WTC11 (cell line): Measurements from ENCODE around the gene GABARAPL2. TPM values are rescaled to one million over a fixed set of nuclear protein-coding genes. Genes with fewer than 3 reads are reported as not detected.

Experiments used
- ATAC-seq: fragments of 200-7000 bp; cut with Tn5 transposase; 2 replicates; pipeline ENCODE4 v1.10.0; 2021; ENCODE audit warnings: mild to moderate bottlenecking, moderate library complexity
- CTCF ChIA-PET: fragments of 300-600 bp; sonication (Branson Sonifier 250); formaldehyde crosslinking; loops from one replicate; lab custom pipeline; 2021; ENCODE audit warnings: antibody characterized with exemption; lab: Charles Lee
- POLR2A ChIA-PET: fragments of 350-600 bp; sonication (Branson Sonifier 250); formaldehyde crosslinking; loops from one replicate; lab custom pipeline; 2021; ENCODE audit warnings: antibody characterized with exemption; lab: Charles Lee
- DNase-seq: peaks from one replicate; pipeline ENCODE4 v3.0.0; 2021; ENCODE audit warnings: low spot score
- H3K27ac Mint-ChIP-seq: 2 replicates; pipeline ENCODE4 v1.8.0; 2021; ENCODE audit warnings: mixed read lengths
- H3K27me3 Mint-ChIP-seq: 2 replicates; pipeline ENCODE4 v1.8.0; 2021; ENCODE audit warnings: low read depth, mild to moderate bottlenecking, moderate library complexity, mixed read lengths
- H3K36me3 Mint-ChIP-seq: 2 replicates; pipeline ENCODE4 v1.8.0; 2021; ENCODE audit warnings: mixed read lengths
- H3K4me1 Mint-ChIP-seq: 2 replicates; pipeline ENCODE4 v1.8.0; 2022; ENCODE audit warnings: mixed read lengths
- H3K4me3 Mint-ChIP-seq: 2 replicates; pipeline ENCODE4 v1.8.0; 2021; ENCODE audit warnings: mild to moderate bottlenecking, moderate library complexity, mixed read lengths
- H3K9me3 Mint-ChIP-seq: 2 replicates; pipeline ENCODE4 v1.8.0; 2021; ENCODE audit warnings: mixed read lengths
- ARID4B ChIP-seq: sonication (generic); formaldehyde crosslinking; IDR thresholded peaks from 2 replicates; pipeline ENCODE4 v1.8.0; 2023; ENCODE audit warnings: missing genetic modification reagents, mild to moderate bottlenecking, borderline replicate concordance
- E2F5 ChIP-seq: sonication (generic); formaldehyde crosslinking; IDR thresholded peaks from 2 replicates; pipeline ENCODE4 v1.8.1; 2022; ENCODE audit warnings: mild to moderate bottlenecking, moderate library complexity, missing genetic modification reagents
- ELF4 ChIP-seq: sonication (generic); formaldehyde crosslinking; IDR thresholded peaks from 2 replicates; pipeline ENCODE4 v1.8.1; 2022; ENCODE audit warnings: low read depth, mild to moderate bottlenecking, moderate library complexity, missing genetic modification reagents
- GRHL2 ChIP-seq: fragments of 250-450 bp; sonication (Bioruptor Pico); IDR thresholded peaks from 2 replicates; pipeline ENCODE4 v1.8.0; 2022; ENCODE audit warnings: mild to moderate bottlenecking, moderate library complexity; ENCODE audit not compliant: insufficient replicate concordance, severe bottlenecking
- HMGA2 ChIP-seq: fragments of 250-450 bp; sonication (Bioruptor Pico); IDR thresholded peaks from 2 replicates; pipeline ENCODE4 v1.4.0; 2021; ENCODE audit warnings: mild to moderate bottlenecking, moderate library complexity
- IRF1 ChIP-seq: sonication (generic); formaldehyde crosslinking; IDR thresholded peaks from 2 replicates; pipeline ENCODE4 v1.8.0; 2023; ENCODE audit warnings: missing genetic modification reagents
- STAT6 ChIP-seq: sonication (generic); formaldehyde crosslinking; conservative IDR thresholded peaks from 2 replicates; pipeline ENCODE4 v1.8.1; 2023; ENCODE audit warnings: mild to moderate bottlenecking, low read depth, missing genetic modification reagents, moderate library complexity
- TEAD1 ChIP-seq: sonication (generic); formaldehyde crosslinking; IDR thresholded peaks from 2 replicates; pipeline ENCODE4 v1.8.0; 2022; ENCODE audit warnings: mild to moderate bottlenecking, missing genetic modification reagents
- TEAD4 ChIP-seq: sonication (generic); formaldehyde crosslinking; IDR thresholded peaks from 2 replicates; pipeline ENCODE4 v1.8.0; 2022; ENCODE audit warnings: mild to moderate bottlenecking, missing genetic modification reagents
- total RNA-seq: library from RNA; stranded (reverse); gene quantifications from 3 replicates; pipeline ENCODE4 v1.2.3, GENCODE V29; 2021
- TF ChIP-seq, protein P1 (sequence below): fragments of 250-450 bp; sonication (Bioruptor Pico); IDR thresholded peaks from 2 replicates; pipeline ENCODE4 v1.9.0; 2021; ENCODE audit warnings: mild to moderate bottlenecking, borderline replicate concordance
- TF ChIP-seq, protein P2 (sequence below): sonication (generic); formaldehyde crosslinking; IDR thresholded peaks from 2 replicates; pipeline ENCODE4 v1.8.1; 2023; ENCODE audit warnings: mild to moderate bottlenecking, missing genetic modification reagents, borderline replicate concordance
- TF ChIP-seq, protein P3 (sequence below): sonication (generic); formaldehyde crosslinking; IDR thresholded peaks from 2 replicates; pipeline ENCODE4 v1.8.1; 2022; ENCODE audit warnings: low read depth, mild to moderate bottlenecking, moderate library complexity, missing genetic modification reagents, borderline replicate concordance

GABARAPL2 gene
- total RNA-seq, 1 experiment from 2014 or later, result 60.8 TPM

DNA sequence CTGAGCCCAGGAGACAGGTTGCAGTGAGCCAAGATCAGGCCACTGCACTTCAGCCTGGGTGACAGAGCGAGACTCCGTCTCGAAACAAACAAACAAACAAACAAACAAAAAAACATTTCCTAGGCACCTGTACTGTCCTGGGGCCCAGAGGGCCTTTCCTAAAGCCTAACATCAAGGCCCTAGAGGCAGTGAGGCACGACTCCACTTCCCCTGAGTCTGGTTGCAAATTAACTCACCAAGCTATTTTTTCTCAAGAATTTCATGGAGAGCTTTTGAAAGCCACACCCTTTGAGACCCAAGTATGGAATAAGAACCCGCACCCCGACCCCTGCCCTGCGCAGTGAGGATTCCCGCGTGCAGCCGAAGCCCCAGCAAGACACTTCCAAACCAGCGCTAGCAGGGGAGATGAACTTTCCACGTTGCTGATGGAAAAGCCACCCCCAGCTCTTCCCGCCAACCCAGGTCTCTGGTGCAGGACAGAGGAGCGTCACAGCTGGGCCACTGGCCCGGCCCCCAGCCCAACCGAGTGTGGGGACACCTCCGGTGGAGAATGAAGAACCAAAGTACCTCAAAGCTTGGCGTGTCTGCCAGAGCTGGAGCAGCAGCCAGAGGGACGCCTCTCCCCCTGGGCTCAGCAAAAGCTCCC lies 31.5 kb upstream of the GABARAPL2 start:
- POLR2A ChIA-PET, result interaction anchor here (1.1 kb wide), 1 partner anchor 18 kb away, joined by 3 read pairs; no protein-coding TSS in a partner anchor
- TF ChIP-seq STAT6 (CRISPR knock-in tag) (no peak), ELF4 (no peak), HMGA2 (CRISPR knock-in tag) (no peak), TEAD1 (CRISPR knock-in tag) (no peak)
- TF ChIP-seq, all 79 proteins: peak for 0
- ATAC-seq (no peak), DNase-seq (no peak)
- Mint-ChIP-seq H3K9me3 (no peaks in the 10 kb centered on the region), H3K36me3 (no peaks in the 10 kb centered on the region), H3K4me1 (no peaks in the 10 kb centered on the region), H3K27ac (no peak overlapping the region), H3K27me3 (no peaks in the 10 kb centered on the region), H3K4me3 (no peak overlapping the region)
- CTCF ChIA-PET, result interaction anchor here (0.8 to 4.3 kb wide), 10 partner anchors 13 to 70 kb away, joined by 3 to 34 read pairs (median 5); partner anchors contain the start of genes CHST6, TMEM170A and TMEM231

DNA sequence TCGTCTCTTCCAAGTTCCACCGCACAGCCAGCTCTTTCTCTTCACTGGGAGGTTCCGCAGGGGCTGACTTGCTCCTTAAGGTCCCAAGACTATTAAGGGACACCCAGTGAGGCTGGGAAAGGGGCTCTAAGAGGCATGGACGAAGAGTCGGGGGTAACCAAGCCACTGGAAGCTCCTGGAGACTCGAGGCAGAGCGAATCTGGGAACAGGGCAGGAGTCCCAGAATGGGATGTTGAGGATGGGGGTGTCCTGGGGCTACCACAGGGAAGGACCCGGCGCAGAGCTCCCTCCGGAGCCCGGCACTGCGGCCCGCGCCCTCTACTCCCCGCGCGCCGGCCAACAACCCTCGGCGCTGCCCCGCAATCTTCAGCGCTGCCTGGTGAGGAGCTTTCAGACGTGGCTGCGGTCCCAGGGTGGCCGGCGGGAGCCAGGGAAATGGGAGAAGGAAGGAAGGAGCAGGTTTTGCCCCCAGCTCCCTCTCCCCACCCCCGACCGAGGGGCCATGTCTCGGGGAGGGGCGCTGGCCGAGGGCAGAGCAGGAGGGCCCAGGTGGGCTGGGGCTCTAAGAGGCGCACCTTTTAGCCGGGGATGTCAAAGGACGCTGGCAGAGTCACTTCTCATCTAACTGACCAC lies 30.9 kb upstream of the GABARAPL2 start:
- Mint-ChIP-seq H3K9me3 (no peaks in the 10 kb centered on the region), H3K4me1 (no peaks in the 10 kb centered on the region), H3K27me3 (no peaks in the 10 kb centered on the region), H3K27ac (no peak overlapping the region), H3K4me3 (no peak overlapping the region), H3K36me3 (no peaks in the 10 kb centered on the region)
- CTCF ChIA-PET, result interaction anchor here (0.8 to 4.3 kb wide), 11 partner anchors 14 to 150 kb away, joined by 3 to 34 read pairs (median 6); partner anchors contain the start of genes CHST6, TMEM170A and TMEM231
- POLR2A ChIA-PET, result interaction anchor here (1.1 kb wide), 1 partner anchor 19 kb away, joined by 3 read pairs; no protein-coding TSS in a partner anchor
- DNase-seq, result no peak
- peak; percentile 65 for ATAC-seq
- TF ChIP-seq GRHL2 (CRISPR knock-in tag) (no peak), IRF1 (CRISPR knock-in tag) (no peak), E2F5 (CRISPR knock-in tag) (no peak), ARID4B (CRISPR knock-in tag) (no peak), TEAD4 (CRISPR knock-in tag) (no peak)
- TF ChIP-seq, protein P1, sequence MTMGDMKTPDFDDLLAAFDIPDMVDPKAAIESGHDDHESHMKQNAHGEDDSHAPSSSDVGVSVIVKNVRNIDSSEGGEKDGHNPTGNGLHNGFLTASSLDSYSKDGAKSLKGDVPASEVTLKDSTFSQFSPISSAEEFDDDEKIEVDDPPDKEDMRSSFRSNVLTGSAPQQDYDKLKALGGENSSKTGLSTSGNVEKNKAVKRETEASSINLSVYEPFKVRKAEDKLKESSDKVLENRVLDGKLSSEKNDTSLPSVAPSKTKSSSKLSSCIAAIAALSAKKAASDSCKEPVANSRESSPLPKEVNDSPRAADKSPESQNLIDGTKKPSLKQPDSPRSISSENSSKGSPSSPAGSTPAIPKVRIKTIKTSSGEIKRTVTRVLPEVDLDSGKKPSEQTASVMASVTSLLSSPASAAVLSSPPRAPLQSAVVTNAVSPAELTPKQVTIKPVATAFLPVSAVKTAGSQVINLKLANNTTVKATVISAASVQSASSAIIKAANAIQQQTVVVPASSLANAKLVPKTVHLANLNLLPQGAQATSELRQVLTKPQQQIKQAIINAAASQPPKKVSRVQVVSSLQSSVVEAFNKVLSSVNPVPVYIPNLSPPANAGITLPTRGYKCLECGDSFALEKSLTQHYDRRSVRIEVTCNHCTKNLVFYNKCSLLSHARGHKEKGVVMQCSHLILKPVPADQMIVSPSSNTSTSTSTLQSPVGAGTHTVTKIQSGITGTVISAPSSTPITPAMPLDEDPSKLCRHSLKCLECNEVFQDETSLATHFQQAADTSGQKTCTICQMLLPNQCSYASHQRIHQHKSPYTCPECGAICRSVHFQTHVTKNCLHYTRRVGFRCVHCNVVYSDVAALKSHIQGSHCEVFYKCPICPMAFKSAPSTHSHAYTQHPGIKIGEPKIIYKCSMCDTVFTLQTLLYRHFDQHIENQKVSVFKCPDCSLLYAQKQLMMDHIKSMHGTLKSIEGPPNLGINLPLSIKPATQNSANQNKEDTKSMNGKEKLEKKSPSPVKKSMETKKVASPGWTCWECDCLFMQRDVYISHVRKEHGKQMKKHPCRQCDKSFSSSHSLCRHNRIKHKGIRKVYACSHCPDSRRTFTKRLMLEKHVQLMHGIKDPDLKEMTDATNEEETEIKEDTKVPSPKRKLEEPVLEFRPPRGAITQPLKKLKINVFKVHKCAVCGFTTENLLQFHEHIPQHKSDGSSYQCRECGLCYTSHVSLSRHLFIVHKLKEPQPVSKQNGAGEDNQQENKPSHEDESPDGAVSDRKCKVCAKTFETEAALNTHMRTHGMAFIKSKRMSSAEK (CRISPR knock-in tag), result no peak
- TF ChIP-seq, protein P2, sequence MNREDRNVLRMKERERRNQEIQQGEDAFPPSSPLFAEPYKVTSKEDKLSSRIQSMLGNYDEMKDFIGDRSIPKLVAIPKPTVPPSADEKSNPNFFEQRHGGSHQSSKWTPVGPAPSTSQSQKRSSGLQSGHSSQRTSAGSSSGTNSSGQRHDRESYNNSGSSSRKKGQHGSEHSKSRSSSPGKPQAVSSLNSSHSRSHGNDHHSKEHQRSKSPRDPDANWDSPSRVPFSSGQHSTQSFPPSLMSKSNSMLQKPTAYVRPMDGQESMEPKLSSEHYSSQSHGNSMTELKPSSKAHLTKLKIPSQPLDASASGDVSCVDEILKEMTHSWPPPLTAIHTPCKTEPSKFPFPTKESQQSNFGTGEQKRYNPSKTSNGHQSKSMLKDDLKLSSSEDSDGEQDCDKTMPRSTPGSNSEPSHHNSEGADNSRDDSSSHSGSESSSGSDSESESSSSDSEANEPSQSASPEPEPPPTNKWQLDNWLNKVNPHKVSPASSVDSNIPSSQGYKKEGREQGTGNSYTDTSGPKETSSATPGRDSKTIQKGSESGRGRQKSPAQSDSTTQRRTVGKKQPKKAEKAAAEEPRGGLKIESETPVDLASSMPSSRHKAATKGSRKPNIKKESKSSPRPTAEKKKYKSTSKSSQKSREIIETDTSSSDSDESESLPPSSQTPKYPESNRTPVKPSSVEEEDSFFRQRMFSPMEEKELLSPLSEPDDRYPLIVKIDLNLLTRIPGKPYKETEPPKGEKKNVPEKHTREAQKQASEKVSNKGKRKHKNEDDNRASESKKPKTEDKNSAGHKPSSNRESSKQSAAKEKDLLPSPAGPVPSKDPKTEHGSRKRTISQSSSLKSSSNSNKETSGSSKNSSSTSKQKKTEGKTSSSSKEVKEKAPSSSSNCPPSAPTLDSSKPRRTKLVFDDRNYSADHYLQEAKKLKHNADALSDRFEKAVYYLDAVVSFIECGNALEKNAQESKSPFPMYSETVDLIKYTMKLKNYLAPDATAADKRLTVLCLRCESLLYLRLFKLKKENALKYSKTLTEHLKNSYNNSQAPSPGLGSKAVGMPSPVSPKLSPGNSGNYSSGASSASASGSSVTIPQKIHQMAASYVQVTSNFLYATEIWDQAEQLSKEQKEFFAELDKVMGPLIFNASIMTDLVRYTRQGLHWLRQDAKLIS (CRISPR knock-in tag), result no peak
- TF ChIP-seq, protein P3, sequence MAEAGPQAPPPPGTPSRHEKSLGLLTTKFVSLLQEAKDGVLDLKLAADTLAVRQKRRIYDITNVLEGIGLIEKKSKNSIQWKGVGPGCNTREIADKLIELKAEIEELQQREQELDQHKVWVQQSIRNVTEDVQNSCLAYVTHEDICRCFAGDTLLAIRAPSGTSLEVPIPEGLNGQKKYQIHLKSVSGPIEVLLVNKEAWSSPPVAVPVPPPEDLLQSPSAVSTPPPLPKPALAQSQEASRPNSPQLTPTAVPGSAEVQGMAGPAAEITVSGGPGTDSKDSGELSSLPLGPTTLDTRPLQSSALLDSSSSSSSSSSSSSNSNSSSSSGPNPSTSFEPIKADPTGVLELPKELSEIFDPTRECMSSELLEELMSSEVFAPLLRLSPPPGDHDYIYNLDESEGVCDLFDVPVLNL, result no peak
